Measurements from ENCODE around the gene LEMD2.
A peak's percentile ranks its signal among the peaks of the same experiment; 100 is the strongest.

The LEMD2 gene

GRCh38 chr6:33820243-33820642, 31.3 kb upstream of the LEMD2 start:
- DNase-seq (ENCODE audit: low read depth in 3 of 3, low spot score in 1 of 3): no peak

- no peak for DNase-seq (ENCODE audit: low read depth in 3 of 3, low spot score in 1 of 3)
Observed at GRCh38 chr6:33819021-33819420, 30.1 kb upstream of the LEMD2 start.

GRCh38 chr6:33818293-33818692, 29.4 kb upstream of the LEMD2 start:
- no peak for DNase-seq (ENCODE audit: low read depth in 3 of 3, low spot score in 1 of 3)

- DNase-seq (ENCODE audit: low read depth in 3 of 3, low spot score in 1 of 3): no peak
Observed at GRCh38 chr6:33817489-33817888, 28.6 kb upstream of the LEMD2 start.

GRCh38 chr6:33816911-33817310, 28.0 kb upstream of the LEMD2 start:
- no peak for DNase-seq (ENCODE audit: low read depth in 3 of 3, low spot score in 1 of 3)

- no peak for DNase-seq (ENCODE audit: low read depth in 3 of 3, low spot score in 1 of 3)
Observed at GRCh38 chr6:33815854-33816253, 26.9 kb upstream of the LEMD2 start.

GRCh38 chr6:33813990-33814985, 25.4 kb upstream of the LEMD2 start:
- DNase-seq (ENCODE audit: low read depth in 3 of 3, low spot score in 1 of 3): no peak

GRCh38 chr6:33813246-33813904, 24.4 kb upstream of the LEMD2 start:
- DNase-seq (ENCODE audit: low read depth in 3 of 3, low spot score in 1 of 3): no peak

GRCh38 chr6:33812669-33813068, 23.7 kb upstream of the LEMD2 start:
- DNase-seq (ENCODE audit: low read depth in 3 of 3, low spot score in 1 of 3): peak in 1 of 3 donors; percentile 22

- no peak for DNase-seq (ENCODE audit: low read depth in 3 of 3, low spot score in 1 of 3)
Observed at GRCh38 chr6:33809594-33809993, 20.7 kb upstream of the LEMD2 start.

GRCh38 chr6:33808641-33809180, 19.8 kb upstream of the LEMD2 start:
- no peak for DNase-seq (ENCODE audit: low read depth in 3 of 3, low spot score in 1 of 3)

- no peak for DNase-seq (ENCODE audit: low read depth in 3 of 3, low spot score in 1 of 3)
Observed at GRCh38 chr6:33807606-33808005, 18.7 kb upstream of the LEMD2 start.

GRCh38 chr6:33806841-33807240, 17.9 kb upstream of the LEMD2 start:
- no peak for DNase-seq (ENCODE audit: low read depth in 3 of 3, low spot score in 1 of 3)

- DNase-seq (ENCODE audit: low read depth in 3 of 3, low spot score in 1 of 3): no peak
Observed at GRCh38 chr6:33803571-33804053, 14.7 kb upstream of the LEMD2 start, which contains the start of gene MLN. Gene MLN, minus strand, starts transcription at chr6:33804003. Its CDS starts 2,840 bp downstream, at chr6:33801163.

- DNase-seq (ENCODE audit: low read depth in 3 of 3, low spot score in 1 of 3): no peak
Observed at GRCh38 chr6:33802186-33802958, 13.4 kb upstream of the LEMD2 start.

- DNase-seq (ENCODE audit: low read depth in 3 of 3, low spot score in 1 of 3): no peak
Observed at GRCh38 chr6:33801611-33802010, 12.7 kb upstream of the LEMD2 start.

- DNase-seq (ENCODE audit: low read depth in 3 of 3, low spot score in 1 of 3): no peak
Observed at GRCh38 chr6:33800248-33800969, 11.5 kb upstream of the LEMD2 start.

GRCh38 chr6:33799454-33800113, 10.7 kb upstream of the LEMD2 start:
- no peak for DNase-seq (ENCODE audit: low read depth in 3 of 3, low spot score in 1 of 3)

- DNase-seq (ENCODE audit: low read depth in 3 of 3, low spot score in 1 of 3): no peak
Observed at GRCh38 chr6:33798343-33798848, 9.5 kb upstream of the LEMD2 start.

Data from stimulated activated CD4-positive, alpha-beta T cell treated with anti-CD3 and anti-CD28 coated beads, TNF-alpha, amount 100 ng/mL, for 1 hour (primary cell).